ENCODE results near the gene CSMD2.
A peak's percentile ranks its signal among the peaks of the same experiment; 100 is the strongest.
"Not testable (repeated sequence)": the region's sequence is repeated elsewhere in the genome, so short reads cannot be mapped to it uniquely, and the experiment has no call there.

The CSMD2 gene

DNA sequence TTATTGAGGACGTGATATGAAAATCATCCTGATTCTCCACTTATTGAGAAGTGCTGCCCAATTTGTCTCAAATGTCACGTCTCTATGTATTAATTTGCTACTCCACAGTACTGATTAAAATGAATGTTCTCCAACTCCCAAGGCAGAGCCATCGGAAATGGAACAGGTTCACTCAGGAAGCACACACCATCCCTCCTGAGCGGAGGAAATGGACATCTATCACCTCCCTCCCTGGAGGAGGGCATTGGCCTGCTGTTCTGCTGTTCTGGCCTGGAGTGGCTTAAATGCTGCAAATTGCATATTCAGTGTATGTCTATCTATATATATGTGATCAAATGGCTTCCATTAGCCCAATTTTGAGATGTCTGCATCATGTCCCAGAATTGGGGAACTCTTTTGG is 140.5 kb downstream of the CSMD2 start:
- TF ChIP-seq, protein P1, sequence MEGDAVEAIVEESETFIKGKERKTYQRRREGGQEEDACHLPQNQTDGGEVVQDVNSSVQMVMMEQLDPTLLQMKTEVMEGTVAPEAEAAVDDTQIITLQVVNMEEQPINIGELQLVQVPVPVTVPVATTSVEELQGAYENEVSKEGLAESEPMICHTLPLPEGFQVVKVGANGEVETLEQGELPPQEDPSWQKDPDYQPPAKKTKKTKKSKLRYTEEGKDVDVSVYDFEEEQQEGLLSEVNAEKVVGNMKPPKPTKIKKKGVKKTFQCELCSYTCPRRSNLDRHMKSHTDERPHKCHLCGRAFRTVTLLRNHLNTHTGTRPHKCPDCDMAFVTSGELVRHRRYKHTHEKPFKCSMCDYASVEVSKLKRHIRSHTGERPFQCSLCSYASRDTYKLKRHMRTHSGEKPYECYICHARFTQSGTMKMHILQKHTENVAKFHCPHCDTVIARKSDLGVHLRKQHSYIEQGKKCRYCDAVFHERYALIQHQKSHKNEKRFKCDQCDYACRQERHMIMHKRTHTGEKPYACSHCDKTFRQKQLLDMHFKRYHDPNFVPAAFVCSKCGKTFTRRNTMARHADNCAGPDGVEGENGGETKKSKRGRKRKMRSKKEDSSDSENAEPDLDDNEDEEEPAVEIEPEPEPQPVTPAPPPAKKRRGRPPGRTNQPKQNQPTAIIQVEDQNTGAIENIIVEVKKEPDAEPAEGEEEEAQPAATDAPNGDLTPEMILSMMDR (IDR thresholded peaks at IDR 0.05; ENCODE audit: low read depth, low read length, missing control alignments): no peak
- H3K4me3 ChIP-seq (ENCODE audit: low read depth, low read length): no peak overlapping the region
- DNase-seq (ENCODE audit: low read depth): no peak

DNA sequence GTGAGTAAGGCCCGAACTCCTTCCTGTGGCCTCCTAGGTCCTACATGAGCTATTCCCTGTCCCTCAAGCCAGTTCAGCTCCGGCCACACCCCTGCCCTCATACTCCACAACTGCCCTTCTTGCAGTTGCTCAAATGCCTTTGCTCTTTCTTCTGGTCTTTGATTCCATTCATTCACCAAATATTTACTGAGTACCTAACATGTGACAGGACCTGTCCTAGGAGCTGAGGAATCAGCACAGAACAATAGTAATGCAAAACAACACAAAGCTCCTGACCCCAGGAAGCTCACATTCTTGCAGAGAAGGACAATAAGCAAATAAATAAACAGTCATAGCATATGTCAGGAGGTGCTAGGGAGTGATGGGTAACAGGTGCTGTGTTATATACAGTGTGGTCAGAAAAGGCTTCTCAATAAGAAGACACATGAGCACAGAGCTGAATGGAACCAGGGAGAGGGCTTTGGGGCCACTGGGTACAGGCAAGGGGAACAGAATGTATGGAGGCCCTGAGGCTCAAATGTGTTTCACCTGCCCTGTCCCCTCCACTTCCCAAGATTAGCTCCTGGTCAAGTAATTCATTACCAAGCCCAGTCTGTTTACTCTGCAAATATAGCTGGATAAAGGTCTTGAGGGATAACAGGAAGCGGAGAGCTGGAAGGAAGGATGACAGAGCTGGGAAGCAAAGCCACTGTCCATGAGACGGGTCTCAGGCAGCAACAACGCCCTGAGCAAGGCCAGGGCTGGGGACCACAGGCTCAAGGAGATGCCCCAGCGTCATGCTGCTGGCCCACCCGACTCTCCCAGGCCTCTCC is 145.1 kb downstream of the CSMD2 start:
- TF ChIP-seq, protein P1 (IDR thresholded peaks at IDR 0.05; ENCODE audit: low read depth, low read length, missing control alignments): no peak
- DNase-seq (ENCODE audit: low read depth): no peak
- no peak overlapping the region for H3K4me3 ChIP-seq (ENCODE audit: low read depth, low read length)

DNA sequence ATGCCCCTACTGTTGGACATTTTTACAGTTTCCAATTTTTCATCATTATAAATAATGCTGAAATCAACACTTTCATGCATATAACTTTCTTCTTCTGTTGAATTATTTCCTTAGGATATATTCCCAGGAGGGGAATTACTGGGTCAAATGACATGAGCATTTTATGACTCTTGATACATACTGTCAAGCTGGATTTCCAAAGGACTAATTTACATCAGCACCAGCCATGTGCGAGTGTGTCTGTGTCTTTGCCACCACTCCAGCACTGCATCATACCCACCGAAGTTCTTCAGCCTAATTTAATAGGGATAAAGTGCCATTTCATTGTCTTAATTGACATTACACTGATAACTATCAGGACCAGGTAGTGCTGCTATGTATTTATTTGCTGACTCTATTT is 146.7 kb downstream of the CSMD2 start:
- H3K4me3 ChIP-seq (ENCODE audit: low read depth, low read length): no peak overlapping the region
- TF ChIP-seq, protein P1 (IDR thresholded peaks at IDR 0.05; ENCODE audit: low read depth, low read length, missing control alignments): no peak
- no peak for DNase-seq (ENCODE audit: low read depth)

DNA sequence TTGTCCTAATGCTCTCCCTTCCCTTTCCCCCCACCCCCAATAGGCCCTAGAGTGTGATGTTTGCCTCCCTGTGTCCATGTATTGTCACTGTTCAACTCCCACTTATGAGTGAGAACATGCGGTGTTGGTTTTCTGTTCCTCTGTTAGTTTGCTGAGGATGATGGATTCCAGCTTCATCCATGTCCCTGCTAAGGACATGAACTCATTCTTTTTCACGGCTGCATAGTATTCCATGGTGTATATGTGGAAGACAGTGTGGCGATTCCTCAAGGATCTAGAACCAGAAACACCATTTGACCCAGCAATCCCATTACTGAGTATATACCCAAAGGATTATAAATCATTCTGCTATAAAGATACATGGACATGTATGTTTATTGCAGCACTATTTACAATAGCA is 148.7 kb downstream of the CSMD2 start:
- not testable (repeated sequence) for H3K4me3 ChIP-seq (ENCODE audit: low read depth, low read length); DNase-seq (ENCODE audit: low read depth)

DNA sequence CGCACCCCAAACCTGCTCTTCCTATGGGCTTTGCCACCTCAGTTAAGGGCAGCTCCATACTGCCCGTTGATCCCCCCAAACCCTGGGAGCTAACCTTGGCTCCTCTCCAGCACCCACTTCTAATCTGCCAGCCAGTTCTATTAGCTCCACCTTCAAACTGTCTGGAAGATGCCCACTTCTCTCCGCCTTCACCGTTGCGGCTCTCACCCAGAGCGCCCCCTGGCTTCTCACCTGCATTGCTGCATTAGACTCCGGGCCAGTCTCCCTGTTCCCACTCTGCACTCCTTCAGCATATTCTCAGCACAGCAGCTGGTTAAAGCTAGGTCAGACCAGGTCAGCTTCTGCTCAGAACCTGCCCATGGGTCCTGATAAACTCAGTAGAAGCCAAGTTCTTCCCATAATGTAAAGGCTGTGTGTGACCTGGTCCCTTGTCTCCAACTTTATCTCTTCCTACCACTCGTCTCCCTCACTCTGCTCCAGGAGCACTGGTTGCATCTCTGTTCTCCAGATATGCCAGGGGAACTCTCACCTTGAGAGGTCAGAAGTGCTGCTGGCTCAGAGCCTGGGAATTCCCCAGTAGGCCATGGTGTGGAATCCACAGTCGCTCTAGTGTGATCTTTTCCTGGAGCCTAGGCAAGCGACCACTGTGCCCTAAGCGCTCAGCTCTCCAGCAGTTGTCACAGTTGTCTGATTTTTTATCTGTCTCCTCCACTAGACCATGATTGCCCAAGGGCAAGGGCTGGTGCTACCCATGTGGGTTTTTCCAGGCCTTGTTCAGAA is 150.9 kb downstream of the CSMD2 start:
- no peak overlapping the region for H3K4me3 ChIP-seq (ENCODE audit: low read depth, low read length)
- TF ChIP-seq, protein P1 (IDR thresholded peaks at IDR 0.05; ENCODE audit: low read depth, low read length, missing control alignments): peak; percentile 77
- DNase-seq (ENCODE audit: low read depth): peak; percentile 3

DNA sequence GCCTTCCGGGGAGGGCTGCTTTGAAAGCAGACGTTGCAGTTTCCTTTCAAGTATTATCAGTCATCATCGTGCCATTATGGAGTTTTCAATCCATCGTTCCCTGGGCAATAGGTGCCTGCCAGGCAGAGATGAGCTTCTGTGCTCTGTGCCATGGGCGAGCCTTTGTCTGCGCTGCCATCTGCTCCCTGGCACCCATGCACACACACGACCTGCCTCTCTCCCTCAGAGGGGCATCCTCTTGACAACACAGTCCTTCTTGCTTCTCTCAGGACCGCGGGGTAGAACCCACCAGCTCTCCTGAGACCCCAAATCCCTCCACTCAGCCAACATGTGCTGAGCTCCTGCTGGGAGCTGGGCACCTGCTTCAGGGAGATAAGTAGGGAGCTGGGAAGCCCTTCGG is 151.9 kb downstream of the CSMD2 start:
- no peak overlapping the region for H3K4me3 ChIP-seq (ENCODE audit: low read depth, low read length)
- DNase-seq (ENCODE audit: low read depth): no peak
- TF ChIP-seq, protein P1 (IDR thresholded peaks at IDR 0.05; ENCODE audit: low read depth, low read length, missing control alignments): no peak

DNA sequence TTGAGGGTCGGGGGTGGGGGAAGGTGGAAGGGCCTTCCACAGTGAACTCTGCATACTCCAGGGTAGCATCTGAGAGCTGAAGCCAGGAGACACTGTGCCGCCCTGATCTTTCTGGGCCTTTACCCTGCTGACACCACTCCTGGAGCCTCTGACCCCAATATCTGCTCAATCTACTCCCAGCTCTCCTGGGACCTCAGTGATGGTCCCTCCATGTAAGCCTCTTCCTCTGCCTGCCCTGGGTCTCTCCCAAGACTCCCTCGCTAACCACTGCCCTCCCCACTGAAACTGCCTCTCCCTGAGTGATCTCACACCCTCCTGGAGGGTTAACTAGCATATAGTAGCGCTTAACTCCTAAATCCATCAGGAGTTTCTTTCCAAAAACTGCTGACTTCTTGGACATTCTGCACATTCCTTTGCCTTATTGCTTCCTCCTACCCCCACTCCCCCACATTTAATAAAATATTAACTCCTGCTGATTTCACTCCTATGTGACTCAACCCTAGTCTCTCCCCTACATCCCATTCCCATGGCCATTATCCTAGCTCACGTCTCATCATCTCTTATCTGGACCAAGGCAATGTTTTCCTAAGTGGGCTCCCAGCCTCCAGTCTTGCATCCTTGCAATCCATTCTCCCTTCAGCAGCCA is 155.6 kb downstream of the CSMD2 start:
- TF ChIP-seq, protein P1 (IDR thresholded peaks at IDR 0.05; ENCODE audit: low read depth, low read length, missing control alignments): no peak
- no peak overlapping the region for H3K4me3 ChIP-seq (ENCODE audit: low read depth, low read length)
- DNase-seq (ENCODE audit: low read depth): no peak
